ENCODE data around the gene SNAPC3.
"Not testable (repeated sequence)": the region's sequence is repeated elsewhere in the genome, so short reads cannot be mapped to it uniquely, and the experiment has no call there.

- not testable (repeated sequence) for TF ChIP-seq EZH2 (IDR thresholded peaks at IDR 0.05); POLR2AphosphoS5 (IDR thresholded peaks at IDR 0.05; ENCODE audit: borderline replicate concordance, low read depth, low read length)
Measured at GRCh38 chr9:15427702-15428101, 5.0 kb downstream of the SNAPC3 start.

Measured in SK-N-MC (cell line).